Panc1 (cell line): Measurements from ENCODE around the gene ENOSF1.

ENCODE experiments used
- CTCF ChIP-seq: fragments of 450-650 bp; IDR thresholded peaks from 2 replicates; pipeline ENCODE4 v1.5.1; 2017; ENCODE audit warnings: mild to moderate bottlenecking
- TCF7L2 ChIP-seq: IDR thresholded peaks from 2 replicates; pipeline ENCODE4 v1.6.1; 2011; ENCODE audit warnings: mild to moderate bottlenecking, low read depth, low read length, inconsistent platforms

GRCh38 chr18:715626-716025 is 3.2 kb upstream of the ENOSF1 start:
- TF ChIP-seq CTCF (no peak), TCF7L2 (no peak)
